Hypothalamus (tissue), 51 donors: ENCODE data around the gene RALGPS1.

ENCODE experiments used
- DNase-seq, 51 donors: peaks; one replicate each; lab custom pipeline; 2025; lab: John Stamatoyannopoulos, UW

Gene RALGPS1

GRCh38 chr9:127209948-127210640 lies 295.5 kb downstream of the RALGPS1 start:
- DNase-seq = no peak

- DNase-seq = no peak
Observed at GRCh38 chr9:127210851-127211730, 296.5 kb downstream of the RALGPS1 start.

- DNase-seq = no peak
Observed at GRCh38 chr9:127211983-127212382, 297.4 kb downstream of the RALGPS1 start.

- DNase-seq = no peak
Observed at GRCh38 chr9:127212453-127212852, 297.9 kb downstream of the RALGPS1 start.

DNA sequence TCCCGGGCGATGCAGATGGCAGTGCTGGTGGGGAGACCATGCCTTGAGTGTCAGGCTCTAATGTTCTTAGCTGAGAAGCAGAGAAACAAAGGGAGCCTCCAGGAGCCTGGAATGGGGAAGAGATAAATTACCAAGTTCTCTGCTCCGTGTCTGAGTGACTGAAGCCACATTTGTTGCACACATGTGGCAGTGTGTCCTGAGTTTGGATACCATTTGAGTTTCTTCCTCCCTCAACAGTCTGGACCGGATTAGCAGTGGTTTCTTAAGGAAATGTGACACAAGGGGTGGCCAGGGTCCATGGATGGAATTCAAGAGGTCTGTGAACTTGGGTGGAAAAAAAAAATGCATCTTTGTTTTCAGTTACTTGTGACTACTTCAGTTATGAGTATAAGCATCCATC lies 299.3 kb downstream of the RALGPS1 start:
- DNase-seq = no peak

DNA sequence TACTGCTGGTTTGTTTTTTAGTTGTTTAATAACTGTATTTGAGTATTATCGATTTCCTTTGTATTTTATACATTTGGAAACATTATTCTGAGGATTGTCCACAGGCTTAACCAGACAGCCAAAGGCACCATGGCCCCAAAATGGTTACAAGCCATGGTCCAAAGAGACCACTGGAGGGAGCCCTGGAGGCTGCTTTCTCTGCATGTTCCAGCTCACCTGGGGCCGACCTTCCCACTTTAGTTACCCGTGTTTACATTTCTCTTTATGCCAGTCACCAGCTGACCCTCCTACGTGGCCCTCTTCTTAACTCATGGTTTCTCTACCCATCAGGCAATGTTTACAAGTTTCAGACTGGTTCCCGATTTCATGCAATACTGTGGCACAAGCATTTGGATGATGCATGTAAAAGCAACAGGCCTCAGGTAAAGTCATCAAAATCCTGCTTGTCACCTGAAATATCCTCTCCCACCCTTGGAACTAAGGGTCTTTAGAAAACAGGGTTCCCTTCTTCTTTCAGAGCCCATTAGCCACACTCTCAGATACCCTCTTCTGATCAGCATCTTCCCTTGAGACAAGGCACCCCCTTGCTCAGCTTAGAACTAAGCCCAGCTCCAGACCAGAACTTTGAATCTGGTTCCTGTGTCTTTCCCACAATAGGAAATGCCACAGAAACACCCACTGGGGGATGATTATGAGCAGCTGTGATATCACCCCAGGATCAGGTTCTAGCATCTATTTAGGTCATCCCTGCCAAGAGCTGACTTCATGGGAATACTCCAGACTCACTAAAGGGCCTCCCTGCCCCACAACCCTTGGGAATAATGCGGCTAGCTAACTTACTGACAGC lies 300.1 kb downstream of the RALGPS1 start:
- peak in 22 of 51 donors; percentile 13 to 61 (median 26) for DNase-seq

DNA sequence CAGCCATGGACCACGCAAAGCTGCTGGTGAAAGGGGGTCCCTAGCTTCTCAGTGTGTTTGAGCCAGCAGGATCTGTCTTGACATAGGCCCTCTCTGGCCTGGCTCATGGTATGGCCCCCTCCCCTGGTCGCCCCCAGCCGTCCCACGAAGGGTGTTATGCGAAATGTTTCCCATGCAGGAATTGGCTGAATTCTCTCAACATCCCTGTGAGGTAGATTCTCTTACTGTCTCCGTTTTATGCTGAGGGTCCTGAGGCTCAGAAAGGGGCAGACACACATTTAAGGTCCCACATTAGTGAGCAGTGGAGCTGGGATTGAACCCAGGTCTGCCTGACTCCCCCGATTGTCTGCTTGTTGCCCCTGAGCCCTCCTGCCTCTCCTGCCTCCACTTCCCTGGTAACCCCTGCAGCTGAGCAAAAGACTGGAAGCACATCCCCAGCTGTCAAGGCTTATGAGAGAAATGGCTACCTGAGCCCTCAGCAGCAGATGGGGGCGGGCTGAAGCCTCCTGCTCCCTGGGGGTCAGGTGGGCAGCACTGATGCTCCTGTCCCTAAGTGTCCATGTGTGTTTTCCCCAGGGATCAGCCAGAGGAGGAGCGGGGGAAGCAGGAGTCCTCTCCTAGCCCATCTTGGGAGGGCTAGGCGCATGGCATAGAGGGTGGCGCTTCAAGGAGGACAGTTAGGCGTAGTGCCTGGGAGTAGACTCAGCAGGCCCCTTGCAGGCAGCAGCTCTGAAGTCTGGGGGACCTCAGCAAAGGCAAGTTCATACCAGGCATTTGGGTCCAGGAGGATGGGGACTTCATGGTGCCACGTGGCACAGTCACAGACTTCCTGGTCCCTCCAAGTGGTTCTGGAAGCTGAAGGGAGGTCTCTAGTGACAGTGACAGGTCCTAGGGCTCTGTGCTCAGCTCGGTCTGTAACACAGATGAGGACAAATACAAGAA lies 301.0 kb downstream of the RALGPS1 start:
- DNase-seq = no peak

DNA sequence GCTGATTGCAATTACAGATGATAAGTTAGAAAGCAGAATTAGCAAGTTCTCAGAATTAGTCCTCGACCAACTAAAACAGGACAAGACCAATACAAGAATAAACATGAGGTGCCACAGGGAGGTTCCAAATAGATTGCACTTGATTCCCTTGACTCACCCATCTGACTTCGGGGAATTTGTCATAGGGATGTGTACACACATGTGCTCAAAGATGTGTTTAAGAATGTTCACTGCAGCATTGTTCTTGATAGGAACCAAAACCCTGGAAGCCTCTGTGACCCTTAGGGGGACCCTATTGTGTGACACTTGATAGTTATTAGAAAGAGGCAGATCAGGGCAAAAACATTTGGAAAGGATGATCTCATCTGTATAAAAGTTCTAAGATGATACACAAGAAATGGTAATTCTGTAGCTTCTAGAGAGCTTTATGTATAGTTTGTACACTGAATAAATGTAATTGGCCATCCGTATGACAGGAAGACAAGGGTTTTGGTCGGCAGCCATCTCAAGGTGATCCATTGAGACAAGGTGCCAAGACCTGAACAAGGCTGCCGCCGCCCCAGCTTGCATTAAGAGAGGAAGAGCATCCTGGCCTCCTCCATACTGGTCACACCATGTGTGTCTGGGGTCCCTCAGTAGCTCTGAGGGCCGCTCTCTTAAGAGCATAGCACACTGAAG lies 301.8 kb downstream of the RALGPS1 start:
- DNase-seq = no peak

GRCh38 chr9:127216888-127217217 lies 302.3 kb downstream of the RALGPS1 start:
- DNase-seq = peak in 1 of 51 donors; percentile 23

GRCh38 chr9:127218818-127219217 lies 304.2 kb downstream of the RALGPS1 start:
- no peak for DNase-seq

GRCh38 chr9:127219520-127219919 lies 304.9 kb downstream of the RALGPS1 start:
- no peak for DNase-seq

DNA sequence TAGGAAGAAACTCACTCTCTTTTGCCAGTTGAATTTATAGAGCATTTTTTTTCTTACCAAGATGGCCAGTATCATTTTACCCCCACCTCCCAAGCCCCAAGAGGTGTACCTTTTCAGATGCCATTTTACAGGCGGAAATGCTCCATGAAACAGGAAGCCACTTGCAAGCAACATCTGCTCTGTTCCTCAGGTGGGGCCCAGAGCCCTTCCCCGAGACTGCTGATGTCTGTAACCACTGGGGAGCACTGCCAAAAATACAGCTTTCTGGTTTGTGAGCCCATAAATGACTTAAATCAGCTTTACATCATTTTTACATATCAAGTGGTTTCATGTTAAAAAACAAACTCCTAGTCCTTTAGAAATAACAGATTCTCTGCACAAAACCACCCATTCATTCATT lies 307.1 kb downstream of the RALGPS1 start:
- DNase-seq = no peak

DNA sequence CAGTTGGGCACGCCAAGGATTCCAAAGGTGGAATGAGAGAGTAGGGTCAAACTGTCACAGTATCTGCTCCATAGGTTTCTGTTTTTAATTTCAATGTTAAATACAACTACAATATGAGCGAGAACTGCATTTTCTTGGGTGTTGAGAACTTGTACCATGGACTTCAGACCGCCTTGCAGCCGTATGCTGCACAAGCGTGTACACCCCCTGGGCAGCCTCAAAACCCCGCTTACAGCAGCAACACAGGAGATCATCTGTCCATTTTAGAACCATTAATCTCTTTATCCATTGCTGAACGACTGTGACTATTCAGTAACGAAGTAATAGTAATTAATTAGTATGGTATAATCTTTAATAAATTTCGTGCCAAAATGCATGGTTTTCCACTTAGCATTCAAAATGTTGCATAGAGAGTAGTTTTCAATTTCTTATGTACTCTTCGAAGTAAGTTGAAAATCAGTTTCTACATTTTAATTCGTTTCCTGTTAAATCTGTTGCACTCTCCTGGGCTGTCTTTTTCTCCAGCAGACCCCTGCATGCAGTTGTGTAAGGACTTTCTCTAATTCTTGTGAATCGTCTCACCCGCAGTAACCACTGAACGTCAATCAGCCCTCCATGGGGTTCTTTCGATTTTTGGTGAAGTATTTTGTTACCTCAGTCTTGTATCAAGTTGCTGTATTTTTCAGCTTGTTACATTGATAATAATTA lies 308.0 kb downstream of the RALGPS1 start:
- DNase-seq = no peak

DNA sequence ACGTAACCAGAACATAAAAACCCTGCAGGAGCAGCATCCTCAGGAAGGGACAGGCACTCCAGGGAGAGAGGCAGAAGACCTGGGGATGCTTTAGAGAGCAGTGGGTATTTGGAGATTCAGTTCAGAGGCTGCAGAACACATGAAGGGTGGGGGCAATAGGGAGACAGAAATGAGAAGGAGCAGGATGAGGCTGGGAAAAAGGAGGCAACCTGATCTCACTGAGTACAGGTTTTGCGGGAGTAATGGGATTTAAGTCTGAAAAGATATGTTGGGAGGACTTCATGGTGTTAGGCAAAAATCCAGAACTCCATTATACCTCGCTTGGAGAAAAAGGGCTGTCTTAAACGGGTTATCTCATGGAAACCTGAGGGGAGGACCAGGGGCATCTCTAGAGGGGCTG lies 308.7 kb downstream of the RALGPS1 start:
- peak in 1 of 51 donors; percentile 20 for DNase-seq

- DNase-seq = peak in 4 of 51 donors; percentile 29 to 71 (median 44)
Observed at GRCh38 chr9:127223810-127224177, 309.2 kb downstream of the RALGPS1 start.

DNA sequence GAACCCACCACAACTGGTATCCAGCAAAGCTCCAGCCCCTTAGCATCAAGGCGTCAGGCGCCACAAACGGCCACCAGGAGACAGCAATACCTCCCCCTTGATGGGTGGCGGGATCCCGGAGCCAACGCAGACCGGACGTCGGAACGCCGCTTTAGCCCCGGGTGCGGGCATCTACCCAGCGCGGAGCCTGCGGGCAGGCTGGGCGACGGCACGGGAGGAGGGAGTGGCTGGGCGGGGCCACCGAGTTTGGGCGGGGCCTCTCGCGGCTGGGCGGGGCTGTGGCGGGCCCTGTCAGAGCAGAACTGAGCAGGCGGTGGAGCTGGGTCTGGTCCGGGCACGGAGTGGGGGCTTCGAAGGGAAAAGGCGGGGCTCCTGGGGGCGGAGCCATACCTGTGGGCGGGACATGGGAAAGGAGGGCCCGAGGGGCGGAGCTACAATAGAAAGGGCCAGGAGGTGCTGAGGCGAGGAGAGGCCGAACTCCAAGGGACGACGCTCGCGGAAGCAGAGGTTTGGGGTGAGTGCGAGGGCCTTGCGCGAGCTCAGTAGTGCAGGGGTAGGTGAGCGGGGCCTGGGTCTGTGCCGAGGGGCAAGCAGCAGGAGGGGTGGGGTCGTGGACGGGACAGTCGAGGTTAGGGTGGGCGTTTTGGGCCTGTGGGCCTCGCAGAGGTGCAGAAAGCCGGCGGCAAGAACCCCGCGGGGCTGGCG lies 309.7 kb downstream of the RALGPS1 start:
- peak in 50 of 51 donors; percentile 55 to 91 (median 79) for DNase-seq

GRCh38 chr9:127224883-127225739 lies 310.5 kb downstream of the RALGPS1 start:
- DNase-seq = peak; percentile 70 to 99 (median 95)
